ENCODE data around the gene GPR37L1. TPM values are rescaled to one million over a fixed set of nuclear protein-coding genes. Genes with fewer than 3 reads are reported as not detected.
"Not testable (repeated sequence)": the region's sequence is repeated elsewhere in the genome, so short reads cannot be mapped to it uniquely, and the experiment has no call there.

GPR37L1 gene
- total RNA-seq, 8 experiments from 2014 or later = 0.27 to 9.8 (median 0.64) TPM

- WGBS, 10 experiments = 90 to 100% (median 94%) methylated on average over 2 to 3 of the region's 3 CpGs; no CpG with 5 or more reads in 5 of the 10 experiments
- in situ Hi-C loops (cut with MboI; ENCODE audit: low pct_unique_long_range_greater_than_20kb in 2 of 9, low sequenced_read_pairs in 9 of 9, unreplicated experiment in 9 of 9) = loop anchor here in 5 of 9 experiments (25.0 kb wide), 2 partner anchors 254 to 604 kb away; partner anchors contain the start of genes SHISA4 (in 4 of the 5) and NAV1 (in 1 of the 5)
- not testable (repeated sequence) for ATAC-seq (replicated peaks in 6 of 8); H3K27ac ChIP-seq; H3K4me3 ChIP-seq
- peaks cover 9 to 12% of the 10 kb centered on the region in 2 donors for H3K4me1 ChIP-seq (replicated peaks in 1 of 2)
Observed at GRCh38 chr1:202141468-202141867, 18.8 kb downstream of the GPR37L1 start.

GRCh38 chr1:202143011-202143767, 20.5 kb downstream of the GPR37L1 start:
- peak; percentile 15 to 39 (median 25) for ATAC-seq (replicated peaks in 6 of 8)
- peaks cover 9 to 12% of the 10 kb centered on the region in 2 donors for H3K4me1 ChIP-seq (replicated peaks in 1 of 2)
- H3K4me3 ChIP-seq = peak overlapping the region; percentile 58 to 97 (median 71)
- H3K27ac ChIP-seq = no peak overlapping the region
- WGBS, 10 experiments = 19 to 54% (median 32%) methylated on average over 3 to 15 of the region's 17 CpGs; no CpG with 5 or more reads in 4 of the 10 experiments
- in situ Hi-C loops (cut with MboI; ENCODE audit: low pct_unique_long_range_greater_than_20kb in 2 of 9, low sequenced_read_pairs in 9 of 9, unreplicated experiment in 9 of 9) = loop anchor here in 5 of 9 experiments (25.0 kb wide), 2 partner anchors 256 to 606 kb away; partner anchors contain the start of genes SHISA4 (in 4 of the 5) and NAV1 (in 1 of the 5)

- in situ Hi-C loops (cut with MboI; ENCODE audit: low pct_unique_long_range_greater_than_20kb in 2 of 9, low sequenced_read_pairs in 9 of 9, unreplicated experiment in 9 of 9) = loop anchor here in 5 of 9 experiments (25.0 kb wide), 2 partner anchors 257 to 607 kb away; partner anchors contain the start of genes SHISA4 (in 4 of the 5) and NAV1 (in 1 of the 5)
- peak overlapping the region; percentile 58 to 97 (median 71) for H3K4me3 ChIP-seq
- peak overlapping the region; percentile 21 to 57 for H3K27ac ChIP-seq
- peaks cover 9 to 12% of the 10 kb centered on the region in 2 donors for H3K4me1 ChIP-seq (replicated peaks in 1 of 2)
- WGBS, 10 experiments = 0 to 9% (median 0%) methylated on average over 3 to 7 of the region's 58 CpGs; no CpG with 5 or more reads in 7 of the 10 experiments
- peak; percentile 40 to 73 (median 66) for ATAC-seq (replicated peaks in 6 of 8)
Observed at GRCh38 chr1:202143768-202144401, 21.2 kb downstream of the GPR37L1 start.

DNA sequence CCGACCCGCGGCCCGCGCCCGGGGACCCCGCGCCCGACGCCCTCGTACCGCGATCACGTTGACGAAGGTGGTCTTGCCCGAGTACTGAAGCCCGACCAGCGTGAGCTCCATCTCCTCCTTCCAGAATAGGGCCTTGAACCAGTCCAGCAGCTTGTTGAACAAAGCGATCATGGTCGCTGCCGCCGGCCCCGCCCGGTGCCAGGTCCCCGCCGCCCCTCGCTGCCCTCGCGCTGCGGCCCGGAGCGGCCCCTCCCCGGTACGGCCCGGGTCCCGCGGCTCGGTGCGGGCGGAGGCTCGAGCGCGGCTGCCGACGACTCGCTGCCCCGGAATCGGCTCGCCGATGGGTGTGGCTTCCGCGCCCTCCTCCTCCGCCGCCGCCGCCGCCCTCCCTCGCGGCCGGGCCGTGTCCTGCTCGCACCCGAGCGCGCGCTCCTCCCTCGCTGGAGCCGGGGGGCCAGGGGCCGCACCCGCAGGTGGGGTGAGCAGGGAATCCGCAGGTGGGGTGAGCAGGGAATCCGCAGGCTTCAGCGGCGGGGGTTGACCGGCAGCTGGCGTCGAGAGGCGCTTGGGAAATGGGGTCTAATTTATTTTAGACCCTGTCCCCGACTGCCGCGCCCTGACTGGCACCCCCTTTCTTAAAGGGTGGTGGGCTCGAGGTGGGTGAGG, 21.8 kb downstream of the GPR37L1 start, which contains the start of gene ARL8A:
Gene ARL8A, minus strand, starts transcription at position 336 of the 666 bp plus-strand sequence. Its CDS starts 165 bp downstream, at position 171.
- in situ Hi-C loops (cut with MboI; ENCODE audit: low pct_unique_long_range_greater_than_20kb in 2 of 9, low sequenced_read_pairs in 9 of 9, unreplicated experiment in 9 of 9) = loop anchor here in 5 of 9 experiments (25.0 kb wide), 2 partner anchors 257 to 607 kb away; partner anchors contain the start of genes SHISA4 (in 4 of the 5) and NAV1 (in 1 of the 5)

DNA sequence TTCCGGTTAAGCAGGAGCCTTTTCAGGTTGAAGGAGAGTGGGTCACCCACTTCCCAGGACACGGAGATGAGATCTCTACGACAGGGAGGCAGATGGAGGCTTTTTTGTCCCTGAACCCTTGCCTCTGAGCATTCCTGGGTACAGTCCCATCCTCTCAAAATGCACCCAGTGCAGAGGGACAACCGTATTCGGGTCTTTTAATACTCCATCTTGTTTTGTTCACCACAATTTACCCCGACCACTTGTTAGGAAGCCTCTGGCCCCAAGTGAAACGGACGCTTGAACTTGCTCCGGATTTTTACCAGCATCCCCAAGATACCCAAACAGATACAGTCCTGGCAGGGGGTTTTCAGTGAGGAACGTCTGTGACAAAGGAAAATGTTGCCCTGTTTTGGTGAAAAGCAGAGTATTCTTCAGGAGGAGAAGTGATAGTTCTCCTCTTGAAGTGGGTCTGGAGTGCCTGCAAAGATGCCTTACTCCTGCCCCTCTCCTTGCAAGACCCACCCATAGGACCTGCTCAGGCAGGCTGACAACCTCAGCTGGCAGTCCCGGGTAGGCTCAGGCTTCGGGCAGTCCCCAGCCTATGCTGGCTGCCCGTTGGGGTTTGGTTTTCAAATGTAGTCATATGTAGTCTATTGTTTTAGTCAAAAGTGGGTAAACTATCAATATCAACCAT, 22.5 kb downstream of the GPR37L1 start:
- in situ Hi-C loops (cut with MboI; ENCODE audit: low pct_unique_long_range_greater_than_20kb in 2 of 9, low sequenced_read_pairs in 9 of 9, unreplicated experiment in 9 of 9) = loop anchor here in 5 of 9 experiments (25.0 kb wide), 2 partner anchors 258 to 608 kb away; partner anchors contain the start of genes SHISA4 (in 4 of the 5) and NAV1 (in 1 of the 5)
- Histone ChIP-seq H3K4me3 (peak overlapping the region; percentile 58 to 97 (median 71)), H3K4me1 (replicated peaks in 1 of 2) (peaks cover 9 to 12% of the 10 kb centered on the region in 2 donors), H3K27ac (peak overlapping the region in 1 of 2 donors; percentile 57)
- peak; percentile 9 to 29 (median 19) for ATAC-seq (replicated peaks in 6 of 8)
- WGBS, 10 experiments = 0 to 23% (median 3%) methylated on average over 1 to 12 of the region's 13 CpGs; no CpG with 5 or more reads in 1 of the 10 experiments

More for the DNA sequence above, 21.8 kb downstream of the GPR37L1 start, which contains the start of gene ARL8A:
- peak within 1 kb of the TSS; percentile 58 to 97 (median 71) for H3K4me3 ChIP-seq
- ATAC-seq (replicated peaks in 6 of 8) = peak; percentile 70 to 87 (median 78)
- H3K27ac ChIP-seq = peak within 1 kb of the TSS; percentile 21 to 57
- 0 to 7% (median 3%) methylated on average over 2 to 6 of the region's 82 CpGs; no CpG with 5 or more reads in 6 of the 10 experiments for WGBS, 10 experiments
- peaks cover 9 to 12% of the 10 kb centered on the region in 2 donors for H3K4me1 ChIP-seq (replicated peaks in 1 of 2)

DNA sequence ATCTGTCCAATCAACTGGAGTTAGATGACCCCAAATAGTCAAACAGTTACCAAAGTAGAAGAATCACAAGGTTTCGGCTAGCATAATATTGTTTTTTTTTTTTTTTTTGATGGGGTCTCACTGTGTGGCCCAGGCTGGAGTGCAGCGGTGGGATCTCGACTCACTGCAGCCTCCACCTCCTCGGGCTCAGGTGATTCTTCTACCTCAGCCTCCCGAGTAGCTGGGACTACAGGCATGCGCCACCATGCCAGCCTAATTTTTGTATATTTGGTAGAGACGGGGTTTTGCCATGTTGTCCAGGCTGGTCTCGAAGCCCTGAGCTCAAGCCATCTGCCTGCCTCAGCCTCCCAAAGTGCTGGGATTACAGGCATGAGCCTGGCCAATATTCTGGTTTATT, 23.0 kb downstream of the GPR37L1 start:
- in situ Hi-C loops (cut with MboI; ENCODE audit: low pct_unique_long_range_greater_than_20kb in 2 of 9, low sequenced_read_pairs in 9 of 9, unreplicated experiment in 9 of 9) = loop anchor here in 5 of 9 experiments (25.0 kb wide), 2 partner anchors 258 to 608 kb away; partner anchors contain the start of genes SHISA4 (in 4 of the 5) and NAV1 (in 1 of the 5)
- not testable (repeated sequence) for H3K27ac ChIP-seq; ATAC-seq (replicated peaks in 6 of 8)
- peak overlapping the region in 2 of 5 donors; percentile 58 to 97 for H3K4me3 ChIP-seq
- WGBS, 10 experiments = 90 to 100% (median 96%) methylated on average over 1 to 6 of the region's 8 CpGs; no CpG with 5 or more reads in 5 of the 10 experiments
- H3K4me1 ChIP-seq (replicated peaks in 1 of 2) = peaks cover 9 to 12% of the 10 kb centered on the region in 2 donors

GRCh38 chr1:202146279-202146678, 23.6 kb downstream of the GPR37L1 start:
- Histone ChIP-seq H3K27ac (no peak overlapping the region), H3K4me1 (replicated peaks in 1 of 2) (peaks cover 9 to 12% of the 10 kb centered on the region in 2 donors), H3K4me3 (no peak overlapping the region)
- in situ Hi-C loops (cut with MboI; ENCODE audit: low pct_unique_long_range_greater_than_20kb in 2 of 9, low sequenced_read_pairs in 9 of 9, unreplicated experiment in 9 of 9) = loop anchor here in 5 of 9 experiments (25.0 kb wide), 2 partner anchors 259 to 609 kb away; partner anchors contain the start of genes SHISA4 (in 4 of the 5) and NAV1 (in 1 of the 5)
- no peak for ATAC-seq (replicated peaks in 6 of 8)
- 60 to 100% (median 92%) methylated on average over 1 to 5 of the region's 5 CpGs; no CpG with 5 or more reads in 3 of the 10 experiments for WGBS, 10 experiments

DNA sequence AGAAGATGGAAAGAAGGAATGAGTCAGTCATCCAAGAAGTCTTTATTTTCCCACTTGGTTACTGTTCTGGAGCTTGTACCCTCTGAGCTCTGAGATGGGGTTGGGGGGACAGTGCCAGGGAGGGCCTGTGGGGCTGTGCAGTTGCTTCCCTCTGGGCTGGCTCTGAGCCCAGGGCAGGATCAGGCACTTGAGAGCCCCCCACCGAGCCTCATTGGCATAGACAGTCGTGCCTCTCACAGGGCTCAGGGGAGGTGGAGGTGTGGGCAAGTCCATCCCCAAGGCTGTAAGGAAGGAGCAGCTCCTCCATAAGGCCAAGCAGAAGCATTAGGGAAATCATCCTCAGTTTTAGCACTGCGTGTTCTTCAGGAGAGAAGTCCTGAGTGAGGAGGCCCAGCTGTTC, 24.3 kb downstream of the GPR37L1 start:
- peaks cover 9 to 12% of the 10 kb centered on the region in 2 donors for H3K4me1 ChIP-seq (replicated peaks in 1 of 2)
- in situ Hi-C loops (cut with MboI; ENCODE audit: low pct_unique_long_range_greater_than_20kb in 2 of 9, low sequenced_read_pairs in 9 of 9, unreplicated experiment in 9 of 9) = loop anchor here in 5 of 9 experiments (25.0 kb wide), 2 partner anchors 260 to 610 kb away; partner anchors contain the start of genes SHISA4 (in 4 of the 5) and NAV1 (in 1 of the 5)
- WGBS, 10 experiments = 100% methylated on average over 1 of the region's 3 CpGs; no CpG with 5 or more reads in 8 of the 10 experiments

DNA sequence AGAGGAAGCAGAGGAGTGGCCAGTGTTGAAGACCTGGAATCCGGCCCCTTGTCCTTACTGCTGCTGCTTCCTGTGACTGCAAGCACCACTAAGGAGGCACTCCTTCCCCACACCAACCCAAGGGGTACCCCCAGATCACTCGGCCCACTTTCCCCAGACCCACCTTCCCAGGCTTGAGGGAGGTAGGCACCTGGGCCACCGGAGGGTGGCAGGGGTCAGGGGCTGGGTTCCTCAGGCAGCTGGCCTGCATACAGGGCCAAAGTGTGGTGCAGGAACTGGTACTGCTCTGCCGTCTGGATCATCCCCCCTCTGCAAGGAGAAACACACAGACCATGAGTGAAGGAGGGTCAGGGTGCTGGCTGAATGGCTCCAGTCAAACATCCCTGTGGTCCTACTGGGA, 25.7 kb downstream of the GPR37L1 start:
- H3K27ac ChIP-seq = no peak overlapping the region
- no peak overlapping the region for H3K4me3 ChIP-seq
- H3K4me1 ChIP-seq (replicated peaks in 1 of 2) = peaks cover 0 to 7% of the 10 kb centered on the region in 2 donors
- in situ Hi-C loops (cut with MboI; ENCODE audit: low pct_unique_long_range_greater_than_20kb in 2 of 9, low sequenced_read_pairs in 9 of 9, unreplicated experiment in 9 of 9) = loop anchor here in 5 of 9 experiments (25.0 kb wide), 2 partner anchors 261 to 611 kb away; partner anchors contain the start of genes SHISA4 (in 4 of the 5) and NAV1 (in 1 of the 5)
- 63 to 100% (median 81%) methylated on average over 1 to 3 of the region's 4 CpGs; no CpG with 5 or more reads in 5 of the 10 experiments for WGBS, 10 experiments
- ATAC-seq (replicated peaks in 6 of 8) = no peak

More for the DNA sequence above, 24.3 kb downstream of the GPR37L1 start:
- no peak overlapping the region for H3K4me3 ChIP-seq
- no peak for ATAC-seq (replicated peaks in 6 of 8)
- H3K27ac ChIP-seq = no peak overlapping the region

GRCh38 chr1:202149566-202149965, 26.8 kb downstream of the GPR37L1 start:
- Histone ChIP-seq H3K27ac (no peak overlapping the region), H3K4me1 (replicated peaks in 1 of 2) (peaks cover 0 to 7% of the 10 kb centered on the region in 2 donors), H3K4me3 (no peak overlapping the region)
- ATAC-seq (replicated peaks in 6 of 8) = no peak
- WGBS, 10 experiments = 38 to 94% (median 83%) methylated on average over 1 to 4 of the region's 4 CpGs; no CpG with 5 or more reads in 1 of the 10 experiments
- in situ Hi-C loops (cut with MboI; ENCODE audit: low pct_unique_long_range_greater_than_20kb in 2 of 9, low sequenced_read_pairs in 9 of 9, unreplicated experiment in 9 of 9) = loop anchor here in 5 of 9 experiments (25.0 kb wide), 2 partner anchors 262 to 612 kb away; partner anchors contain the start of genes SHISA4 (in 4 of the 5) and NAV1 (in 1 of the 5)

DNA sequence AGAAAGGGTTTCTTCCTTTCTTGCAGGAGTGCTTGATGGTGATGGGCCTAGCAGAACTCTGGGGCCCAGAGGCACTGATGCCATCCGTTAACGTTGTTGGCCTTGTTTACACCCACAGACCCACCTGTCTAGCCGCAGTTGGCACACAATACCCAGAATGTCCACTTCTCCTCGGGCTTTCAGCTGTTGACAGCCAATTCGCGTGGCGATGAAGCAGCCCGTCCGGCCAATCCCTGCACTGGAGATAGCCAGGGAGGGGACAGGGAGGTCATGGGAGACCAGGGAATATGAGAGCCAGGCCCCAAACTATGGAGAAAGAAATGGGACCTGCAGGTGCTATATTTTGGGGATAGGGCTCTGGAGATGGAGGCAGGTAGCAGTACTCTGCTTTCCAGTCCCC, 27.5 kb downstream of the GPR37L1 start:
- Histone ChIP-seq H3K4me3 (no peak overlapping the region), H3K4me1 (replicated peaks in 1 of 2) (peaks cover 0 to 3% of the 10 kb centered on the region in 2 donors), H3K27ac (no peak overlapping the region)
- in situ Hi-C loops (cut with MboI; ENCODE audit: low pct_unique_long_range_greater_than_20kb in 2 of 9, low sequenced_read_pairs in 9 of 9, unreplicated experiment in 9 of 9) = no loop called here
- WGBS, 10 experiments = 40 to 96% (median 80%) methylated on average over 1 to 8 of the region's 9 CpGs; no CpG with 5 or more reads in 3 of the 10 experiments
- ATAC-seq (replicated peaks in 6 of 8) = no peak

Measured in motor neuron (in vitro differentiated cells).